Measurements from ENCODE around the gene RAD51B.

GRCh38 chr14:68626386-68626785 is 806.8 kb downstream of the RAD51B start:
- TF ChIP-seq POLR2A (IDR thresholded peaks at IDR 0.05) (no peak), CTCF (IDR thresholded peaks at IDR 0.05) (no peak)

Data from thyroid gland (tissue), 4 donors.